ENCODE measurements around the gene CLEC14A. TPM values are rescaled to one million over a fixed set of nuclear protein-coding genes. Genes with fewer than 3 reads are reported as not detected.

Gene CLEC14A
- total RNA-seq, 1 donor = 0.27 TPM

GRCh38 chr14:38250331-38250730, 5.6 kb downstream of the CLEC14A start:
- no peak for DNase-seq (ENCODE audit: low read depth in 2 of 3, low spot score in 2 of 3)

- DNase-seq (ENCODE audit: low read depth in 2 of 3, low spot score in 2 of 3) = no peak
These were observed 7.4 kb downstream of the CLEC14A start for GRCh38 chr14:38248321-38249028.

GRCh38 chr14:38243696-38244240, 12.1 kb downstream of the CLEC14A start:
- no peak for DNase-seq (ENCODE audit: low read depth in 2 of 3, low spot score in 2 of 3)

GRCh38 chr14:38238878-38239277, 17.0 kb downstream of the CLEC14A start:
- no peak for DNase-seq (ENCODE audit: low read depth in 2 of 3, low spot score in 2 of 3)

- no peak for DNase-seq (ENCODE audit: low read depth in 2 of 3, low spot score in 2 of 3)
These were observed 17.6 kb downstream of the CLEC14A start for GRCh38 chr14:38238332-38238731.

GRCh38 chr14:38233218-38233617, 22.7 kb downstream of the CLEC14A start:
- no peak for DNase-seq (ENCODE audit: low read depth in 2 of 3, low spot score in 2 of 3)

GRCh38 chr14:38226366-38226765, 29.5 kb downstream of the CLEC14A start:
- no peak for DNase-seq (ENCODE audit: low read depth in 2 of 3, low spot score in 2 of 3)

- no peak for DNase-seq (ENCODE audit: low read depth in 2 of 3, low spot score in 2 of 3)
These were observed 29.9 kb downstream of the CLEC14A start for GRCh38 chr14:38225946-38226345.

- no peak for DNase-seq (ENCODE audit: low read depth in 2 of 3, low spot score in 2 of 3)
These were observed 31.6 kb downstream of the CLEC14A start for GRCh38 chr14:38224338-38224737.

GRCh38 chr14:38221077-38221476, 34.8 kb downstream of the CLEC14A start:
- no peak for DNase-seq (ENCODE audit: low read depth in 2 of 3, low spot score in 2 of 3)

- DNase-seq (ENCODE audit: low read depth in 2 of 3, low spot score in 2 of 3) = no peak
These were observed 38.3 kb downstream of the CLEC14A start for GRCh38 chr14:38217553-38217952.

- no peak for DNase-seq (ENCODE audit: low read depth in 2 of 3, low spot score in 2 of 3)
These were observed 42.9 kb downstream of the CLEC14A start for GRCh38 chr14:38213001-38213400.

- no peak for DNase-seq (ENCODE audit: low read depth in 2 of 3, low spot score in 2 of 3)
These were observed 43.8 kb downstream of the CLEC14A start for GRCh38 chr14:38212111-38212510.

GRCh38 chr14:38211255-38211735, 44.6 kb downstream of the CLEC14A start:
- no peak for DNase-seq (ENCODE audit: low read depth in 2 of 3, low spot score in 2 of 3)

- no peak for DNase-seq (ENCODE audit: low read depth in 2 of 3, low spot score in 2 of 3)
These were observed 45.2 kb downstream of the CLEC14A start for GRCh38 chr14:38210587-38211216.

- DNase-seq (ENCODE audit: low read depth in 2 of 3, low spot score in 2 of 3) = peak in 1 of 3 donors; percentile 15
These were observed 46.0 kb downstream of the CLEC14A start for GRCh38 chr14:38209572-38210557.

GRCh38 chr14:38208618-38209562, 47.0 kb downstream of the CLEC14A start:
- DNase-seq (ENCODE audit: low read depth in 2 of 3, low spot score in 2 of 3) = peak in 2 of 3 donors; percentile 29 to 32

- peak in 1 of 3 donors; percentile 14 for DNase-seq (ENCODE audit: low read depth in 2 of 3, low spot score in 2 of 3)
These were observed 47.9 kb downstream of the CLEC14A start, which contains the start of gene SSTR1 for GRCh38 chr14:38207736-38208617. Gene SSTR1 (plus strand): TSS chr14:38207904. CDS start chr14:38209390, 1,486 bp downstream.

GRCh38 chr14:38207377-38207735, 48.5 kb downstream of the CLEC14A start:
- no peak for DNase-seq (ENCODE audit: low read depth in 2 of 3, low spot score in 2 of 3)
